CD4-positive, alpha-beta T cell (primary cell): Measurements from ENCODE around the gene RAD51B. TPM values are rescaled to one million over a fixed set of nuclear protein-coding genes. Genes with fewer than 3 reads are reported as not detected.

ENCODE experiments used
- ATAC-seq: fragments of 200-7000 bp; cut with Tn5 transposase; one replicate; pipeline ENCODE4 v1.10.0; 2022; ENCODE audit warnings: mild to moderate bottlenecking; ENCODE audit not compliant: poor library complexity
- CTCF ChIA-PET: fragments of 350-600 bp; sonication (Branson Sonifier 250); formaldehyde crosslinking; loops from one replicate; lab custom pipeline; 2021; ENCODE audit warnings: antibody characterized with exemption, inconsistent platforms; lab: Charles Lee
- POLR2A ChIA-PET: fragments of 350-600 bp; sonication (Branson Sonifier 250); formaldehyde crosslinking; loops from one replicate; lab custom pipeline; 2021; ENCODE audit warnings: antibody characterized with exemption, inconsistent platforms; lab: Charles Lee
- DNase-seq, 14 experiments: peaks; one replicate each; pipeline ENCODE4 v3.0.0-alpha.2; 2013 to 2020; ENCODE audit warnings: mixed read lengths in 2 of 14
- H3K27ac ChIP-seq, 2 donors: one replicate each; pipeline versions ENCODE4 v1.5.1 to v1.7.0; 2013; ENCODE audit warnings: low read length in 2 of 2, low read depth in 1 of 2, mild to moderate bottlenecking in 1 of 2
- H3K27me3 ChIP-seq, 2 experiments: 1 replicate in 1 of 2; 2 replicates in 1 of 2; pipeline versions ENCODE4 v1.6.1 to v1.7.0; 2013; ENCODE audit warnings: low read length in 2 of 2, control low read depth in 1 of 2, mild to moderate bottlenecking in 1 of 2, moderate library complexity in 1 of 2; ENCODE audit not compliant: insufficient read depth in 2 of 2, control insufficient read depth in 1 of 2
- H3K36me3 ChIP-seq: one replicate; pipeline ENCODE4 v1.6.1; 2013; ENCODE audit warnings: low read length, control low read depth; ENCODE audit not compliant: insufficient read depth
- H3K4me1 ChIP-seq: one replicate; pipeline ENCODE4 v1.6.1; 2013; ENCODE audit warnings: low read length, control low read depth; ENCODE audit not compliant: insufficient read depth
- H3K4me3 ChIP-seq: one replicate; pipeline ENCODE4 v1.5.1; 2013; ENCODE audit warnings: mild to moderate bottlenecking, low read length, moderate library complexity
- H3K9me3 ChIP-seq, 2 experiments: 1 replicate in 1 of 2; 2 replicates in 1 of 2; pipeline versions ENCODE4 v1.6.1 to v1.7.0; 2013; ENCODE audit warnings: low read length in 2 of 2, mild to moderate bottlenecking in 2 of 2, control low read depth in 1 of 2, moderate library complexity in 1 of 2; ENCODE audit not compliant: control insufficient read depth in 1 of 2, insufficient read depth in 1 of 2
- H3K27ac Mint-ChIP-seq: one replicate; pipeline ENCODE4 v1.8.0; 2020; ENCODE audit warnings: mixed read lengths
- H3K27me3 Mint-ChIP-seq: one replicate; pipeline ENCODE4 v1.8.0; 2021; ENCODE audit warnings: mixed read lengths
- H3K36me3 Mint-ChIP-seq: one replicate; pipeline ENCODE4 v1.8.0; 2021; ENCODE audit warnings: low read depth, mixed read lengths
- H3K4me1 Mint-ChIP-seq: one replicate; pipeline ENCODE4 v1.8.0; 2021; ENCODE audit warnings: low read depth, mixed read lengths
- H3K4me3 Mint-ChIP-seq: one replicate; pipeline ENCODE4 v1.8.0; 2020; ENCODE audit warnings: mild to moderate bottlenecking, mixed read lengths
- H3K9me3 Mint-ChIP-seq: one replicate; pipeline ENCODE4 v1.8.0; 2020; ENCODE audit warnings: mixed read lengths
- intact Hi-C, 2 experiments: fragments of 100-400 bp; cut with DNase I in 1 of 2; cut with micrococcal nuclease in 1 of 2; formaldehyde crosslinking; loops; one replicate each; pipeline versions ENCODE4 v1.15.1 to v1.9.0; 2023 to 2025; cut with DNase I, micrococcal nuclease
- total RNA-seq, 174 experiments: library from RNA in 2 of 174; stranded (reverse) in 2 of 174; gene quantifications; one replicate each; pipeline ENCODE4 v1.2.3 and lab custom pipeline; 2021 to 2026
- TF ChIP-seq, protein P1 (sequence below): fragments of 200-600 bp; IDR thresholded peaks from one replicate; pipeline ENCODE4 v1.8.0; 2022; ENCODE audit warnings: antibody characterized with exemption, mild to moderate bottlenecking

The RAD51B gene
- total RNA-seq, 2 experiments from 2014 or later, result 18.4 to 20.0 TPM

DNA sequence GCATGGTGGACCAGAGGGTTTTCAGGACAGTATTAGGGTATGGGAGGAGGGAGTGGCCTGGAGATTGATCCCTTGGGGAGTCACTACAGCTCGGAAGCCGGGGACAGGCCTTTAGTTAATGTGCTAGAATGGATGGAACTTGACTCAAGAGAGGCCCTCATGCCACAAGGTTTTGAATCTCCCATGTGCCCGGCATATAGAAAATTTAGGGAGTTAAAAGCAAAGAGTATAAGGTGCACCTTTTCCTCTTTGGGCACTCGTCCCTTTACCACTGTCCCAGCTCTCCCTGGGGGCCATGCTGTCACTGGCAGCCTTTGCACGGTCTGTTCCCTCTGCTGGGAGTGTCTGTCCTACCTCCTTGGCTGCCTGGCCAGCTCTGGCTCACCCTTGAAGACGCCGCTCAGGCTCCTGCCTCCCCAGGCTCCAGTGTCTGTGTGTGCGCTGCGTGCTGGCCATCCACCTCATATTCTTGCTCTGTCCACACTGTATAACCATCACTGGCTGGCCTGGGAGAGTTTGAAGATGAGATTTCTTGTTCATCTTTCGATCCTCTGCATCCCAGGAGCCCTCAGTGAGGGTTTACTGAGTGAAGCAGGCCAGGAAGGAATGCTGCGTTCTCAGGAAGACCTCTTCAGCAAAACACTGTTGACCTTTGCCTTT, 811.9 kb downstream of the RAD51B start:
- H3K4me1 Mint-ChIP-seq, result peaks cover 31% of the 10 kb centered on the region
- intact Hi-C loops, result no loop called here
- DNase-seq, result no peak
- Histone ChIP-seq H3K9me3 (peaks cover 0 to 3% of the 10 kb centered on the region in 2 experiments), H3K4me1 (peaks cover 15% of the 10 kb centered on the region), H3K4me3 (no peak overlapping the region), H3K27me3 (no peaks in the 10 kb centered on the region), H3K36me3 (no peaks in the 10 kb centered on the region), H3K27ac (no peak overlapping the region)
- ATAC-seq, result no peak
- no peaks in the 10 kb centered on the region for H3K27me3 Mint-ChIP-seq
- ChIA-PET CTCF (no interaction called here), POLR2A (interaction anchor here (0.8 to 3.0 kb wide), 2 partner anchors 124 to 157 kb away, joined by 3 to 14 read pairs; no protein-coding TSS in a partner anchor)
- H3K4me3 Mint-ChIP-seq, result no peak overlapping the region
- TF ChIP-seq, protein P1, sequence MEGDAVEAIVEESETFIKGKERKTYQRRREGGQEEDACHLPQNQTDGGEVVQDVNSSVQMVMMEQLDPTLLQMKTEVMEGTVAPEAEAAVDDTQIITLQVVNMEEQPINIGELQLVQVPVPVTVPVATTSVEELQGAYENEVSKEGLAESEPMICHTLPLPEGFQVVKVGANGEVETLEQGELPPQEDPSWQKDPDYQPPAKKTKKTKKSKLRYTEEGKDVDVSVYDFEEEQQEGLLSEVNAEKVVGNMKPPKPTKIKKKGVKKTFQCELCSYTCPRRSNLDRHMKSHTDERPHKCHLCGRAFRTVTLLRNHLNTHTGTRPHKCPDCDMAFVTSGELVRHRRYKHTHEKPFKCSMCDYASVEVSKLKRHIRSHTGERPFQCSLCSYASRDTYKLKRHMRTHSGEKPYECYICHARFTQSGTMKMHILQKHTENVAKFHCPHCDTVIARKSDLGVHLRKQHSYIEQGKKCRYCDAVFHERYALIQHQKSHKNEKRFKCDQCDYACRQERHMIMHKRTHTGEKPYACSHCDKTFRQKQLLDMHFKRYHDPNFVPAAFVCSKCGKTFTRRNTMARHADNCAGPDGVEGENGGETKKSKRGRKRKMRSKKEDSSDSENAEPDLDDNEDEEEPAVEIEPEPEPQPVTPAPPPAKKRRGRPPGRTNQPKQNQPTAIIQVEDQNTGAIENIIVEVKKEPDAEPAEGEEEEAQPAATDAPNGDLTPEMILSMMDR, result no peak
- H3K36me3 Mint-ChIP-seq, result no peaks in the 10 kb centered on the region
- no peak overlapping the region for H3K27ac Mint-ChIP-seq
- no peaks in the 10 kb centered on the region for H3K9me3 Mint-ChIP-seq

DNA sequence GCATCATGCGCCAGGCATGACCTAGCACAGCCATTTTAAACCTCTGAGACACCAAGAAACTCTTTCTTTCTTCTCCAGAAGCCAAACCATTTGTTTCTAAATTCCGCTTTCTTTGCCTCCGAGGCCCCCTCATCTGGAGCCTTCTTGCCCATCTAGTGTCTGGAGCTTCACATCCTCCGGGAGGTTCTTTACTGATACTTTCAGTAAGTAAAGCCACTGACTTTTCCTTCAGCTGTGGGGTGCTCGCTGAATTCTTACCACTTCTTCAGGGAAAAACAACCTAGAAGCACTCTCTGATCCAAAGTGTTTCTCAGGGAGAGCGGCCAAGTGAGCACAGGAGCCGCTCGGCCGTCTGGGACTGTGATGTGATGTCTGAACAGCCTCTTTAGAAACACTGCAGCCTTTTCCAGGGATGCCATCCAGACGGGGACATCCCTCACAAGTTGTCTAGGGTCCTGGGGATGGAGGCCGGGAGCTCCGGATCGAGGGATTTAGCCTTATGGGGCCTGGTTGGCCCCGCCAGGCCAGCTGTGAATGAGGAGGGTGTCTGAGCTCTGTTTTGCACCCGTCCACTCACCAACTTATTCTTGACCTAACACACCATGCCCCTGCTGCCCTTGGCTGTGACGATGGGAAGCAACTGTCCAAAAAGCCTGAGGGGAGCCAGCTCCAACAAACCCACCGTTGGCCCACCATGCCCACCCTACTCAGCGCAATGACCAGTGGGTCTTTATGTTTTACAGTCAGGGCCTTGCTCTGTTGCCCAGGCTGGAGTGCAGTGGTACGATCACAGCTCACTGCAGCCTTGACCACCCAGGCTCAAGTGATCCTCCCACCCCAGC, 812.7 kb downstream of the RAD51B start:
- ChIA-PET POLR2A (interaction anchor here (0.7 kb wide), 1 partner anchor 150 kb away, joined by 3 read pairs; no protein-coding TSS in a partner anchor), CTCF (no interaction called here)
- Histone ChIP-seq H3K4me1 (peaks cover 15% of the 10 kb centered on the region), H3K9me3 (peaks cover 0 to 3% of the 10 kb centered on the region in 2 experiments), H3K4me3 (no peak overlapping the region), H3K27ac (no peak overlapping the region), H3K27me3 (no peaks in the 10 kb centered on the region), H3K36me3 (no peaks in the 10 kb centered on the region)
- Mint-ChIP-seq H3K27ac (no peak overlapping the region), H3K9me3 (no peaks in the 10 kb centered on the region), H3K4me1 (peaks cover 27% of the 10 kb centered on the region), H3K4me3 (no peak overlapping the region), H3K36me3 (no peaks in the 10 kb centered on the region), H3K27me3 (no peaks in the 10 kb centered on the region)
- DNase-seq, result no peak
- no peak for ATAC-seq
- TF ChIP-seq, protein P1, result no peak
- intact Hi-C loops, result no loop called here

DNA sequence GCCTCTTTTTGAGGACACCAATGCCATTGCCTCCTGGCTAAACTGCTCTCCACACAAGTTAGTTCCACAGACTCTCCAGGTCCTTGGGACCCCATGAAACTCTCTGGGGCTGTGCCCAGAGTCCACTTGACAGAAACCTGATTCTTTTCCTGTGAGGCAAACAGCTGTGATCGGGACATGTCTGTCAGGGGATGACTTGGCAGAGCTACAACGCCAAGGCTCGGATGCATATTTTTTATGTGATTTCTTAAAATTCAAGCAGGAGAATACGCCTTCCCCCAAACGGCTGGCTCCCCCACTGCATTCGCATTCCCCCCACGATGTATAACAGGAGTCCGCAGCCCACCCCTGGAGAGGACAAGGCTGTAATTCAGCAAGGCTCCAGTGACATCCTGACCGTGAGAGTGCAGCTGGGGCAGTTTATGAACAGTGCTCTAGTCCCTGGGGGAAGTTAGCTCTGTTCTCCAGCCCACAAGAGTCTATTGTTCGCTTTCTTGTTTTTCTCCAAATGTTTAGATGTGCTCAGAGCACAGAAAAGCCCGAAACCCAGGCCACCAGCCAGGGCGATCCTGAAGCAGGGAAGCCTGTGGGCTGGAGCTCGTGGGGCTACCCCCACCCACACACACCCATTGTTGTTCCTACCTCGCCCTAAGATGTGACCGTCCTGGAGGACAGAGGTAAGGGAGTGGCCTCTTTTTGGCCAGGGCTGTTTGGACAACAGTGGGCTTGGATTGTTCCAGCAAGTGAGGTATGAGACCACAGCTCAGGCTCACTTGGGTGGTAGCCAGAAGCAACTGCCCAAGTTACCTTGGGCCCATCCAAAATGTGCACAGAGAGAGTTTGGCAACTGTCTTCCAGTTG, 813.8 kb downstream of the RAD51B start:
- Mint-ChIP-seq H3K9me3 (no peaks in the 10 kb centered on the region), H3K36me3 (no peaks in the 10 kb centered on the region), H3K27me3 (no peaks in the 10 kb centered on the region), H3K4me3 (no peak overlapping the region), H3K27ac (no peak overlapping the region), H3K4me1 (peaks cover 17% of the 10 kb centered on the region)
- no peak for DNase-seq
- Histone ChIP-seq H3K27ac (no peak overlapping the region), H3K27me3 (no peaks in the 10 kb centered on the region), H3K4me1 (peaks cover 19% of the 10 kb centered on the region), H3K4me3 (no peak overlapping the region), H3K36me3 (no peaks in the 10 kb centered on the region), H3K9me3 (peaks cover 0 to 3% of the 10 kb centered on the region in 2 experiments)
- intact Hi-C loops, result no loop called here
- ChIA-PET POLR2A (interaction anchor here (0.8 kb wide), 1 partner anchor 148 kb away, joined by 3 read pairs; no protein-coding TSS in a partner anchor), CTCF (no interaction called here)
- TF ChIP-seq, protein P1, result no peak
- no peak for ATAC-seq
